NCI-H2227 (cell line): ENCODE results near the gene EHBP1L1.

Experiments used
- DNase-seq: peaks from one replicate; lab custom pipeline; 2025; ENCODE audit not compliant: unreplicated experiment; lab: John Stamatoyannopoulos, UW

The EHBP1L1 gene

GRCh38 chr11:65546217-65546958, 29.5 kb upstream of the EHBP1L1 start:
- DNase-seq, result peak; percentile 91

- DNase-seq, result no peak
These were observed 28.3 kb upstream of the EHBP1L1 start for GRCh38 chr11:65547446-65548125.

GRCh38 chr11:65548395-65548794, 27.5 kb upstream of the EHBP1L1 start:
- DNase-seq, result no peak

GRCh38 chr11:65549096-65549495, 26.8 kb upstream of the EHBP1L1 start:
- DNase-seq, result no peak

GRCh38 chr11:65551572-65552387, 24.1 kb upstream of the EHBP1L1 start:
- DNase-seq, result peak; percentile 48

- DNase-seq, result no peak
These were observed 23.4 kb upstream of the EHBP1L1 start for GRCh38 chr11:65552388-65552951.

GRCh38 chr11:65553301-65554001, 22.4 kb upstream of the EHBP1L1 start:
- no peak for DNase-seq

GRCh38 chr11:65554057-65554818, 21.6 kb upstream of the EHBP1L1 start:
- DNase-seq, result no peak

GRCh38 chr11:65554842-65555430, 20.9 kb upstream of the EHBP1L1 start:
- DNase-seq, result no peak

GRCh38 chr11:65555693-65556231, 20.1 kb upstream of the EHBP1L1 start:
- DNase-seq, result no peak

GRCh38 chr11:65556470-65557279, 19.2 kb upstream of the EHBP1L1 start:
- no peak for DNase-seq

- peak; percentile 51 for DNase-seq
These were observed 18.4 kb upstream of the EHBP1L1 start for GRCh38 chr11:65557280-65558001.

GRCh38 chr11:65558002-65558929, 17.6 kb upstream of the EHBP1L1 start, which contains the start of gene LTBP3:
LTBP3 (minus strand) TSS chr11:65558359; CDS start chr11:65557959, 400 bp downstream.
- peak; percentile 80 for DNase-seq

- DNase-seq, result no peak
These were observed 16.8 kb upstream of the EHBP1L1 start for GRCh38 chr11:65558930-65559509.

- DNase-seq, result no peak
These were observed 16.3 kb upstream of the EHBP1L1 start for GRCh38 chr11:65559535-65559934.

GRCh38 chr11:65559951-65560537, 15.8 kb upstream of the EHBP1L1 start:
- peak; percentile 28 for DNase-seq
